NT2/D1 (cell line): ENCODE measurements around the gene GGTLC1.

Source experiments
- SUZ12 ChIP-seq: IDR thresholded peaks from 2 replicates; pipeline ENCODE4 v1.6.1; 2011; ENCODE audit not compliant: insufficient read length, insufficient read depth; ENCODE audit errors: extremely low read depth
- YY1 ChIP-seq: IDR thresholded peaks from 2 replicates; pipeline ENCODE4 v1.6.1; 2011; ENCODE audit not compliant: insufficient read length, insufficient read depth
- ZNF274 ChIP-seq: IDR thresholded peaks from 2 replicates; pipeline ENCODE4 v1.6.1; 2011; ENCODE audit warnings: mild to moderate bottlenecking, low read depth, low read length

DNA sequence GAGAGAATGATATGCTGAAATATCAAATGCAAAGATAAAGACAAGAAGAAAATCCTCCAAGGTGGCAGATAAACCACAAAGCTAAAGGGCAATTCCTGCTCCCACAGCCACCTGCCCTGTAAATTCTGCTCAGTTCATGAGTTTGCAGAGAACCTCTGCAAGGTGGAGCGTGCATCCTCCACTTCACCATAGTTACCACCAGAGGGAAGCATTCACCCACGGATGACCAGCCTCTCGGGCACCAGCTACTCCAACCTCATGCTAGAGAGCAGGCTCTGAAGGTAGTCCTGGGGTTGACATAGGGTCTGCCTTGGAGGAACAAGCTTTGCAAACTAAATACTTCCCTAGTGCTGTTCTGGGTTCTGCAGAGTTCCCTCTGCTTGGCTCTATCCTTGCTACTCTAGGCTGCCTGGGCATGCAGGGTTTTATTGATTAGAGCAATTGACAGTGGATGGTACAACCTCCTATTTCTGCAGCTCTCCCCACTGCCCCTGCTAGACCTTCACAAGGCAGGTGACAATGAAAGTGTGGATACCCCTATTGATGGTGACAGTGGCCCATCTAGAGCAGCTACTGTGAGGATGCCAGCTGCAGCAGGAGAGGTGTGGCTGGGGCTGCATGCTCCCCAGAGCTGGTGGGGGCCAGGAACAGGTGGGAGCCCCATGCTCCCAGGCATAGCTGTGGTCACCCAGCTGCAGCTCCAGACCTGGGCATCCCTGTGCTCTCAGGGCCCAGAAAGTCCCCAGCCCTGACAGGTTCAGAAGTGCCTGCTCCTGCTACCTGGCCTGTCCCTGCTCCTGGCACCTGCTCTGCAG lies 51.1 kb downstream of the GGTLC1 start:
- TF ChIP-seq SUZ12 (no peak), YY1 (no peak), ZNF274 (no peak)
